ENCODE data around the gene MYO1H. TPM values are rescaled to one million over a fixed set of nuclear protein-coding genes. Genes with fewer than 3 reads are reported as not detected.

Gene MYO1H
- total RNA-seq, 2 experiments from 2014 or later: not detected

DNA sequence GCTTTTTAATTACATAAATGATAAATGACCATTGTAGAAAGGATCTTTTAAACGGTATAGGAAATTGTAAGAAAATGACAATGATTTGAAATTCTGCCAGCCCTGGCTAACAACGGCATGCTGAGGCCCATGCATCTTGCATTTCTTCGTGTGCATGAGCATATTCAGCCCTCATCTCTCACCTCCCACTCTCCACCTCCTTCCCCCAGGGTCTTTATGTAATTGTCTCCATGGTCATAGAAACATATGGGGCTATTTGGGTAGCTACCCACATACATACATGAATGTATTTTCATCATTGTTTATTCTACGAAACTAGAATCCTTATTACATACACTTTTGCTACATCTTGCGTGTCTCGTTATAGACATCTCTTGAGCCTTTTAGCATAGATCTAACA is 4.5 kb downstream of the MYO1H start:
- H3K9me3 Mint-ChIP-seq: no peaks in the 10 kb centered on the region
- H3K4me3 Mint-ChIP-seq: no peak overlapping the region
- no peaks in the 10 kb centered on the region for H3K36me3 ChIP-seq (ENCODE audit: insufficient read depth, low read length)
- intact Hi-C loops (cut with DNase I, micrococcal nuclease): no loop called here
- H3K27ac Mint-ChIP-seq: no peak overlapping the region
- CTCF ChIA-PET: no interaction called here
- no peak for ATAC-seq (ENCODE audit: poor library complexity)
- no peaks in the 10 kb centered on the region for H3K9me3 ChIP-seq (ENCODE audit: control insufficient read depth in 1 of 2, insufficient read depth in 1 of 2, low read length in 2 of 2)
- H3K4me1 Mint-ChIP-seq (ENCODE audit: low read depth): no peaks in the 10 kb centered on the region
- no peak overlapping the region for H3K27ac ChIP-seq (ENCODE audit: low read depth in 1 of 2, low read length in 2 of 2)
- H3K4me3 ChIP-seq (ENCODE audit: low read length): no peak overlapping the region
- DNase-seq: no peak
- no peaks in the 10 kb centered on the region for H3K4me1 ChIP-seq (ENCODE audit: insufficient read depth, low read length)
- H3K36me3 Mint-ChIP-seq (ENCODE audit: low read depth): no peaks in the 10 kb centered on the region
- TF ChIP-seq, protein P1, sequence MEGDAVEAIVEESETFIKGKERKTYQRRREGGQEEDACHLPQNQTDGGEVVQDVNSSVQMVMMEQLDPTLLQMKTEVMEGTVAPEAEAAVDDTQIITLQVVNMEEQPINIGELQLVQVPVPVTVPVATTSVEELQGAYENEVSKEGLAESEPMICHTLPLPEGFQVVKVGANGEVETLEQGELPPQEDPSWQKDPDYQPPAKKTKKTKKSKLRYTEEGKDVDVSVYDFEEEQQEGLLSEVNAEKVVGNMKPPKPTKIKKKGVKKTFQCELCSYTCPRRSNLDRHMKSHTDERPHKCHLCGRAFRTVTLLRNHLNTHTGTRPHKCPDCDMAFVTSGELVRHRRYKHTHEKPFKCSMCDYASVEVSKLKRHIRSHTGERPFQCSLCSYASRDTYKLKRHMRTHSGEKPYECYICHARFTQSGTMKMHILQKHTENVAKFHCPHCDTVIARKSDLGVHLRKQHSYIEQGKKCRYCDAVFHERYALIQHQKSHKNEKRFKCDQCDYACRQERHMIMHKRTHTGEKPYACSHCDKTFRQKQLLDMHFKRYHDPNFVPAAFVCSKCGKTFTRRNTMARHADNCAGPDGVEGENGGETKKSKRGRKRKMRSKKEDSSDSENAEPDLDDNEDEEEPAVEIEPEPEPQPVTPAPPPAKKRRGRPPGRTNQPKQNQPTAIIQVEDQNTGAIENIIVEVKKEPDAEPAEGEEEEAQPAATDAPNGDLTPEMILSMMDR (IDR thresholded peaks at IDR 0.05): no peak
- H3K27me3 Mint-ChIP-seq: peaks cover 38% of the 10 kb centered on the region
- POLR2A ChIA-PET: no interaction called here
- H3K27me3 ChIP-seq (ENCODE audit: control insufficient read depth in 1 of 2, insufficient read depth in 2 of 2, low read length in 2 of 2): no peaks in the 10 kb centered on the region

DNA sequence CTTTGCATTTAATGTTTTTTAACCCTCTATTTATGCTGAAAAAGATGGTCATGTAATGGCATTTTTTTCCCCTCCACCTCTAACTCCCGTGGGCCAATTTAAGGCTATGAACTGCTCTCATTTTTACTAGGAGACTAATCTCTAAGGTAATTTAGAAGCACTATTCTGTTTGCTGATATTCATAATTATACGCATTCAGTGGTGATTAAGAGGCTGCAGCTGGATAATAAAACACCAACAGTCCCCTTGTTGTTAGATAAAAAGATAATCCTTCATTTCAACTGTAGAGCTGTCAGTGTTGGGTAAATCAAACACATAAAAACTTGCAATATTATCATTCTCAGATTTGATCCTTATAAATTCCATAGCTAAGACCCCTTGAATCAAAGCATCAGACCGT is 8.9 kb downstream of the MYO1H start:
- TF ChIP-seq, protein P1 (IDR thresholded peaks at IDR 0.05): no peak
- Mint-ChIP-seq H3K9me3 (no peaks in the 10 kb centered on the region), H3K4me1 (ENCODE audit: low read depth) (no peaks in the 10 kb centered on the region), H3K27me3 (peaks cover 28% of the 10 kb centered on the region), H3K4me3 (no peak overlapping the region), H3K27ac (no peak overlapping the region), H3K36me3 (ENCODE audit: low read depth) (no peaks in the 10 kb centered on the region)
- H3K27me3 ChIP-seq (ENCODE audit: control insufficient read depth in 1 of 2, insufficient read depth in 2 of 2, low read length in 2 of 2): no peaks in the 10 kb centered on the region
- H3K4me1 ChIP-seq (ENCODE audit: insufficient read depth, low read length): peaks cover 3% of the 10 kb centered on the region
- no peak for DNase-seq
- H3K9me3 ChIP-seq (ENCODE audit: control insufficient read depth in 1 of 2, insufficient read depth in 1 of 2, low read length in 2 of 2): peaks cover 0 to 2% of the 10 kb centered on the region in 2 experiments
- H3K27ac ChIP-seq (ENCODE audit: low read depth in 1 of 2, low read length in 2 of 2): no peak overlapping the region
- ChIA-PET CTCF (no interaction called here), POLR2A (no interaction called here)
- no peak for ATAC-seq (ENCODE audit: poor library complexity)
- H3K4me3 ChIP-seq (ENCODE audit: low read length): no peak overlapping the region
- intact Hi-C loops (cut with DNase I, micrococcal nuclease): no loop called here
- no peaks in the 10 kb centered on the region for H3K36me3 ChIP-seq (ENCODE audit: insufficient read depth, low read length)

DNA sequence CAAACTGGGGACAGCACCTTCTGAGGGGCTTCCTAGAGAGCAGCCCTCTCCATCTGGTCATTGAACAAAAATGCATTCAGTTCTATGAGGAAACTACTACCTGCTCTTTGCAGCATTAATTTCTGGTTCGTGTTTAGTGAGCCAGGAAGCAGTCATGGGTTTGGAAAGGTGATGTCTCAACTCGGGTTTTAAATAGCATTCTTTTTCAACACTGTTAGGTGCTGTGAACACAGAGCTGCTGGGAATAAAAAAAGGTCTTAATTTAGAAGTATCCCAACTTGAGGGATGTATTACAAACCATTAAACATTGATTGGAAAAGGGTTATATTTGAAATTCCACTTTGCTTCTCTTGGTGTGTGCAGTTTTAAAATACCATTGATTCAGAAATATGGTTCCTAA is 9.3 kb downstream of the MYO1H start:
- no peak overlapping the region for H3K27ac ChIP-seq (ENCODE audit: low read depth in 1 of 2, low read length in 2 of 2)
- no peaks in the 10 kb centered on the region for H3K36me3 ChIP-seq (ENCODE audit: insufficient read depth, low read length)
- CTCF ChIA-PET: no interaction called here
- intact Hi-C loops (cut with DNase I, micrococcal nuclease): no loop called here
- ATAC-seq (ENCODE audit: poor library complexity) (no peak), DNase-seq (no peak)
- peaks cover 3% of the 10 kb centered on the region for H3K4me1 ChIP-seq (ENCODE audit: insufficient read depth, low read length)
- no peak overlapping the region for H3K4me3 Mint-ChIP-seq
- no peaks in the 10 kb centered on the region for H3K9me3 Mint-ChIP-seq
- H3K27me3 Mint-ChIP-seq: peaks cover 24% of the 10 kb centered on the region
- H3K9me3 ChIP-seq (ENCODE audit: control insufficient read depth in 1 of 2, insufficient read depth in 1 of 2, low read length in 2 of 2): peaks cover 0 to 2% of the 10 kb centered on the region in 2 experiments
- H3K27me3 ChIP-seq (ENCODE audit: control insufficient read depth in 1 of 2, insufficient read depth in 2 of 2, low read length in 2 of 2): no peaks in the 10 kb centered on the region
- H3K4me3 ChIP-seq (ENCODE audit: low read length): no peak overlapping the region
- no peak overlapping the region for H3K27ac Mint-ChIP-seq
- no peaks in the 10 kb centered on the region for H3K36me3 Mint-ChIP-seq (ENCODE audit: low read depth)
- TF ChIP-seq, protein P1 (IDR thresholded peaks at IDR 0.05): no peak
- POLR2A ChIA-PET: no interaction called here
- no peaks in the 10 kb centered on the region for H3K4me1 Mint-ChIP-seq (ENCODE audit: low read depth)
